Muscle of back (tissue), 13 donors: ENCODE results near the gene PGAM2. TPM values are rescaled to one million over a fixed set of nuclear protein-coding genes. Genes with fewer than 3 reads are reported as not detected.

Experiments used
- DNase-seq, 3 donors: peaks; one replicate each; pipeline versions ENCODE4 v3.0.0 to v3.0.0-alpha.2; 2013
- long read RNA-seq, 9 donors: transcript quantifications; one replicate each; lab custom pipeline, GENCODE V29; 2026
- polyA plus RNA-seq, 10 donors: library from polyadenylated mRNA; unstranded; fragments of 120-200 nt; gene quantifications; one replicate each; pipeline ENCODE4 v1.2.1, GENCODE V29; 2013; ENCODE audit not compliant: insufficient read length in 10 of 10

The PGAM2 gene
- 100 to 1,000 TPM; 100 to 285 (median 240) TPM for polyA plus RNA-seq
- long read RNA-seq, donor 1, transcript PGAM2-201 (3 exons, 857 nt) = major isoform, 170 of 177 reads
- long read RNA-seq, donor 1, partial matches to known transcripts = 0 of 177 reads
- long read RNA-seq, donor 1, other reads (novel, unspliced or antisense) = 7 of 177 reads
- long read RNA-seq, donor 2, transcript PGAM2-201 (3 exons, 857 nt) = major isoform, 118 of 133 reads
- long read RNA-seq, donor 2, partial matches to known transcripts = 7 of 133 reads
- long read RNA-seq, donor 2, other reads (novel, unspliced or antisense) = 8 of 133 reads
- long read RNA-seq, donor 3 = 0 reads
- long read RNA-seq, donor 4, transcript PGAM2-201 (3 exons, 857 nt) = major isoform, 126 of 131 reads
- long read RNA-seq, donor 4, partial matches to known transcripts = 5 of 131 reads
- long read RNA-seq, donor 4, other reads (novel, unspliced or antisense) = 0 of 131 reads
- long read RNA-seq, donor 5, transcript PGAM2-201 (3 exons, 857 nt) = major isoform, 185 of 205 reads
- long read RNA-seq, donor 5, partial matches to known transcripts = 13 of 205 reads
- long read RNA-seq, donor 5, other reads (novel, unspliced or antisense) = 7 of 205 reads
- long read RNA-seq, donor 6, transcript PGAM2-201 (3 exons, 857 nt) = major isoform, 179 of 184 reads
- long read RNA-seq, donor 6, partial matches to known transcripts = 5 of 184 reads
- long read RNA-seq, donor 6, other reads (novel, unspliced or antisense) = 0 of 184 reads
- long read RNA-seq, donor 7, transcript PGAM2-201 (3 exons, 857 nt) = major isoform, 102 of 107 reads
- long read RNA-seq, donor 7, partial matches to known transcripts = 5 of 107 reads
- long read RNA-seq, donor 7, other reads (novel, unspliced or antisense) = 0 of 107 reads
- long read RNA-seq, donor 8, transcript PGAM2-201 (3 exons, 857 nt) = major isoform, 48 of 48 reads
- long read RNA-seq, donor 8, partial matches to known transcripts = 0 of 48 reads
- long read RNA-seq, donor 8, other reads (novel, unspliced or antisense) = 0 of 48 reads
- long read RNA-seq, donor 9, transcript PGAM2-201 (3 exons, 857 nt) = major isoform, 28 of 28 reads
- long read RNA-seq, donor 9, partial matches to known transcripts = 0 of 28 reads
- long read RNA-seq, donor 9, other reads (novel, unspliced or antisense) = 0 of 28 reads

DNA sequence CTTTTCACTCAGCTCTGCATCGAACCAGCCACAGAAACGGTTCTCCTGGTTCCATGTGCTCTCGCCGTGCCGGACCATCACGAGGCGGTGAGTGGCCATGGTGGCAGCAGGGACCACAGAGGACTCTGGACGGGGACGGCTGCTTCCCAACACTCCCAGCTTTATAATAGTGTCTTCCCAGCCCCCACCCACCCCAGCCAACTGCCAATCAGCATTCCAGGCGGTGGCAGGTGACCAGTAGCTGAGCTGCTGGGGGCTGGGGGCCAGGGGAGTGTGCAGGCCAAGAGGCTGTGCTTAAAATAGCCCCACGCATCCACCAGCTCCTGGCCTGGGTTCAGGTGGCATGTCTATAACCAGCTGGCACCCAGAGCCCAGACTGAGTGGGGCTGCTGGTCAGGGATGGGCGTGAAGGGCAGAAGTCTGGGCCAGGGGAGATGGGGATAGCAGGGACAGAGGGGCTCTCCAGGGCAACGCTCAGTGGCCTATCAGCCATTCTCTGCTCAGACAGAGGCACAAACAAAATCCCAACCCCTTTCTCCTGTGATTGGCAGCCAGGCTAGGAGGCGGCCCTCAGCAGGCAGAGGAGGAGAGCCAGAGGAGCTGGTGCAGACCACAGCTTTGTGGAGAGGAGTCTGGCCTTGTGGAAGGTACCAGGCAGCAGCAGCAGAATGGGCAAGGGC, at the start of gene PGAM2:
TSS of gene PGAM2 (minus strand) at position 137 of the 680 bp plus-strand sequence. CDS start at position 99, 38 bp downstream.
- DNase-seq = peak; percentile 66 to 74 (median 71)

DNA sequence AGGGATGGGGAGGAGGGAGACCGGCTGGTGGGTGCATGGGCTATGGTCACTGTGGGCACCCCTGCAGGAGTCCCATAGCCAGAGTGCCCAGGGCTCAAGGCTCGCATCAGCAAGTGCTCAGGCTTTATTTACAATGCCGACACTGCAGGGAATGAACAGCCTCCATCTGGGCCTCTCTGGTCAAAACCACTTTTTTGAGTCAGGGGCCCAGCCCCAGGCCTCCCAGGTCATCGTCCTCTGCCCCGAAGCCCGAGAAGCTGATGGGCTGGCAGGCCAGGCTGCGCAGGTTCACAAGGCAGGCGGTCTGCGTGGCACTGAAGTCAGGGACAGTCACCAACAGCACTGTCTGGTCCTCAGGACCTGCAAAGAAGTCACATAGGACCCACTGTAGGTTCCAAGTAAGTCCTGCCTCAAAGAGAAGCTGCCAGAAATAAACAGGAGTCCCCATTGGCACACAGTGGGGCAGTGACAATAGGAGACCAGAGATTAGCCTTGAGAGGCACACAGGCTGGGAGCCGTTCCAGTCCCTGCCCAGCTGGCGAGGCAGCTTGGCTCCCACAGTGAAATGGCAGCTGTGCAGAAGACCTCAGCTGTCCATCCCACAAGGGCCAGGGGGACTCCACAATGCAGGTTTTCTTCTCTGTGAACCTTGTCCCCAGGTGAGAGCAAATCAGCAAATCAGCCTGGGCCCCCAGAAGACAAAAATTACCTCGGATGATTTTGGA, 49.4 kb upstream of the PGAM2 start:
- peak; percentile 70 to 79 (median 71) for DNase-seq

DNA sequence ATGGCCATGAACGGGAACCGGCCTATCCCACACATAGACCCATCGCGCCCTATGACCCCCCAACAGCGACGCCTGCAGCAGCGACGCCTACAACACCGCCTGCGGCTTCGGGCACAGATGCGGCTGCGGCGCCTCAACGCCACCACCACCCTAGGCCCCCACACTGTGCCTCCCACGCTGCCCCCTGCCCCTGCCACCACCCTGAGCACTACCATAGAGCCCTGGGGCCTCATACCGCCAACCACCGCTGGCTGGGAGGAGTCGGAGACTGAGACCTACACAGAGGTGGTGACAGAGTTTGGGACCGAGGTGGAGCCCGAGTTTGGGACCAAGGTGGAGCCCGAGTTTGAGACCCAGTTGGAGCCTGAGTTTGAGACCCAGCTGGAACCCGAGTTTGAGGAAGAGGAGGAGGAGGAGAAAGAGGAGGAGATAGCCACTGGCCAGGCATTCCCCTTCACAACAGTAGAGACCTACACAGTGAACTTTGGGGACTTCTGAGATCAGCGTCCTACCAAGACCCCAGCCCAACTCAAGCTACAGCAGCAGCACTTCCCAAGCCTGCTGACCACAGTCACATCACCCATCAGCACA, 48.5 kb upstream of the PGAM2 start:
- DNase-seq = no peak

DNA sequence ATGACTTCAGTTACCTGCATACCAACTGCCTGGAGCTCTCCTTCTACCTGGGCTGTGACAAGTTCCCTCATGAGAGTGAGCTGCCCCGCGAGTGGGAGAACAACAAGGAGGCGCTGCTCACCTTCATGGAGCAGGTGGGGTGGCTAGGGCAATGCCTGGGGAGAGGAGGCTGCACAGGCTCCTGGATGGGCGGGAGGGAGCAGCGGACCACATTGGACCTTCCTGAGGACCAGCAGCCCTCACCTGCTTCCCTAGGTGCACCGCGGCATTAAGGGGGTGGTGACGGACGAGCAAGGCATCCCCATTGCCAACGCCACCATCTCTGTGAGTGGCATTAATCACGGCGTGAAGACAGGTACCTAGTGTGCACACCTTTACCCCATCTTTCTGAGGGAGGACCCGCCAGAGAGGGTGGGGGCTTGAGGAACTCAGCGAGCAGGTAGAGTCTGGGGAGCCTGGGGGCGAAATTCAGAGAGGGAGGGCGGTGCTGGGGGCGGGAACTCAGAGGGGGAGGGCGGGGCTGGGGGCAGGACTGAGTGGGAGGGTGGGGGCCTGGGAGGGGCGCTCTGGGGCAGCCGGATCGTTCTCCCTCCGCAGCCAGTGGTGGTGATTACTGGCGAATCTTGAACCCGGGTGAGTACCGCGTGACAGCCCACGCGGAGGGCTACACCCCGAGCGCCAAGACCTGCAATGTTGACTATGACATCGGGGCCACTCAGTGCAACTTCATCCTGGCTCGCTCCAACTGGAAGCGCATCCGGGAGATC, 47.8 kb upstream of the PGAM2 start:
- DNase-seq = no peak

DNA sequence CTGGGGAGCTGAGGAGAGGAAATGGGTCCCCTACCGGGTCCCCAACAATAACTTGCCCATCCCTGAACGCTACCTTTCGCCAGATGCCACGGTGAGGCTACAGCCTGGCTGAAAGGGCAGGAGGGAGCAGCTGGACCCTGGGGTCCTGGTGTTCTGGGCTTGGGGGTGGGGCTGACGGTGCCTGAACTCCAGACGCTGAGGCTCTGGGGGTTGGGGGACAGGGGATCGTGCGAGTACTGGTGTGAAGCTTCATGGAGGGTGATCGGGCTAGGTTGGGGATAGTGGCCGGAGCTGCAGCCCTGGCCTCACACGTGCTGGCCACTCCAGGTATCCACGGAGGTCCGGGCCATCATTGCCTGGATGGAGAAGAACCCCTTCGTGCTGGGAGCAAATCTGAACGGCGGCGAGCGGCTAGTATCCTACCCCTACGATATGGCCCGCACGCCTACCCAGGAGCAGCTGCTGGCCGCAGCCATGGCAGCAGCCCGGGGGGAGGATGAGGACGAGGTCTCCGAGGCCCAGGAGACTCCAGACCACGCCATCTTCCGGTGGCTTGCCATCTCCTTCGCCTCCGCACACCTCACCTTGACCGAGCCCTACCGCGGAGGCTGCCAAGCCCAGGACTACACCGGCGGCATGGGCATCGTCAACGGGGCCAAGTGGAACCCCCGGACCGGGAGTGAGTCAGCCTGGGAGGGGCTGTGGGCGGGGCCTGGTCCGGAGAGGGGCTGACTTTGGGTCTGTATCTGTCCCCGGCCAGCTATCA, 47.0 kb upstream of the PGAM2 start:
- DNase-seq = no peak

DNA sequence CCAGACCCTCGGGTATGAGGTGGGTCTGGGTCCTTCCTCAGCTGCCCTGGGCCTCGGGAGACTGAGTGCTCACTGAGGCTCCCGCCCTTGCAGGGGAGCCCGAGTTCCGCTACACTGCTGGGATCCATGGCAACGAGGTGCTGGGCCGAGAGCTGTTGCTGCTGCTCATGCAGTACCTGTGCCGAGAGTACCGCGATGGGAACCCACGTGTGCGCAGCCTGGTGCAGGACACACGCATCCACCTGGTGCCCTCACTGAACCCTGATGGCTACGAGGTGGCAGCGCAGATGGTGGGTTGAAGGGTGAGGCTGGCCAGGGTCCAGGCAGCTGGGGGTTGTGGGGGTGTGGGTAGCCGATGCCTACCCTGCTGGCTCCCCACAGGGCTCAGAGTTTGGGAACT, 46.4 kb upstream of the PGAM2 start:
- DNase-seq = no peak

DNA sequence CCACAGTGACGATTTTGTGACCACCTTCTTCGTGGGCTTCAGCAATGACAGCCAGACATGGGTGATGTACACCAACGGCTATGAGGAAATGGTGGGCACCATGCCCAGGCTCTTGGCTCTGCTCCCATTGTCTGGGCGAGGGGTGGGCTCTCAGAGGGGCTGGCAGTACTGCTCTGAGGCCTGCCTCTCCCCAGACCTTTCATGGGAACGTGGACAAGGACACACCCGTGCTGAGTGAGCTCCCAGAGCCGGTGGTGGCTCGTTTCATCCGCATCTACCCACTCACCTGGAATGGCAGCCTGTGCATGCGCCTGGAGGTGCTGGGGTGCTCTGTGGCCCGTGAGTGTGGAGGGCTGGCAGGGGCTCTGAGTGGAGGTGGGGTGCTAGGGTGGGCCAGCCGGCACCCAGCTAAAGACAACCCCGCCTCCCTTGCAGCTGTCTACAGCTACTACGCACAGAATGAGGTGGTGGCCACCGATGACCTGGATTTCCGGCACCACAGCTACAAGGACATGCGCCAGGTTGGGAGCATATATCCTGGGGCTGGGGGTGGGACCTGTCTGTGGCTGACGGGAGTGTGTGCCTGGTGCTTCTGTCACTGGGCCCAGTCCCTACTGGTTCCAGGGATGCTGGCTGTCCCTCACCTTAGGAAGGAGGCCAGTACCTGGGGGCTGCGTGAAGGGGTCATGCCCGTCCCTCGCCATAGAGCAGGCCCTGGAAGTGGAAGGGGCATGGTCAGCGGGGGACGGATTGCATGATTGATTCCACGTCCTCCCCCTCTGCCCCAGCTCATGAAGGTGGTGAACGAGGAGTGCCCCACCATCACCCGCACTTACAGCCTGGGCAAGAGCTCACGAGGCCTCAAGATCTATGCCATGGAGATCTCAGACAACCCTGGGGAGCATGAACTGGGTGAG, 45.6 kb upstream of the PGAM2 start:
- DNase-seq = no peak

DNA sequence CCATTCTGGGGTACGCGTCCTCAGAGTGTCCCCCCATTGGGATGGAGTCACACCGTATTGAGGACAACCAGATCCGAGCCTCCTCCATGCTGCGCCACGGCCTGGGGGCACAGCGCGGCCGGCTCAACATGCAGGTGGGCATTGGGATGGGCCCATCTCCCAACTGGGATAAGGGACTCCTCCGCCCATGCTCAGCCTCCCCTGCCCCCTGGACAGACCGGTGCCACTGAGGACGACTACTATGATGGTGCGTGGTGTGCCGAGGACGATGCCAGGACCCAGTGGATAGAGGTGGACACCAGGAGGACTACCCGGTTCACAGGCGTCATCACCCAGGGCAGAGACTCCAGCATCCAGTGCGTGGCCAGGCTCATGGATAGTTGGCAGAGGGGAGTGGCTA, 44.6 kb upstream of the PGAM2 start:
- DNase-seq = no peak

DNA sequence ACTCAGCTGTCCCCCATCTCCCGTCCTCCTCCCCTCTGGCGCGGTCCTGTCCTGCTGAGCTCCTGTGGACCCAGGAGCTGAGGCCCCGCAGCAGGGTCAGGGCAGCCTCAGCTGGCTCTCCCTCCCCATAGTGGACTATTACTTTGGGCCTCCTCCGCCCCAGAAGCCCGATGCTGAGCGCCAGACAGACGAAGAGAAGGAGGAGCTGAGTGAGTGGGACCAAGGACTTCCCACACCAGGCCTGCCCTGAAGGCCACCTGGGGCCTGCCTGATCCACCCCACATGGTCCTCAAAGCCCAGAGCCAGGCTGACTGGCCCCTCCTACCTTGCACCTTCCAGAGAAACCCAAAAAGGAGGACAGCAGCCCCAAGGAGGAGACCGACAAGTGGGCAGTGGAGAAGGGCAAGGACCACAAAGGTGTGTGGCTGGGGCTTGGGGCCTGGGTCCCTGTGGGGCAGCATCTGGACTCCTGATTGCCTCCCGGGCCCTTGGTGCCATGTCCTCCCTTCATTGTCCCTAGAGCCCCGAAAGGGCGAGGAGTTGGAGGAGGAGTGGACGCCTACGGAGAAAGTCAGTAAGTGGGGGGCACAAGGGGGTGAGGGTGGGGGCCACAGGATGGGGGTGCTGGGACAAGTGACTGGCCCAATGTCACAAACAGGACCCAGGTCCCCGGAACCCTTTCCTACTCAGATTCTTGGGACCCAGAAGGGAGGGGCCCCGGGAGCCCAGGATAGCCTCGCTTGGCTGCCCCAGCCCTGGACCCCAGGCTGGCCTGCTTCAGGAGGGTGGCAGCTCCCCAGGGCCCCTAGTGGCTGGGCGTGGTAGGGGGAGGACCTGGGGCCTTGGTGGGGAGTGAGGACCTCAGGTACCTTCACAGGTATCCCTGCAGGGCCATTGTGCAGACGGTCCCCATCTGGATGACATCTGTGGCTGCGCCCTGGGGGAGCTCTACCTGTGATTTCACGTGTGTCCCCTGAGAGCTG, 43.7 kb upstream of the PGAM2 start:
- no peak for DNase-seq

DNA sequence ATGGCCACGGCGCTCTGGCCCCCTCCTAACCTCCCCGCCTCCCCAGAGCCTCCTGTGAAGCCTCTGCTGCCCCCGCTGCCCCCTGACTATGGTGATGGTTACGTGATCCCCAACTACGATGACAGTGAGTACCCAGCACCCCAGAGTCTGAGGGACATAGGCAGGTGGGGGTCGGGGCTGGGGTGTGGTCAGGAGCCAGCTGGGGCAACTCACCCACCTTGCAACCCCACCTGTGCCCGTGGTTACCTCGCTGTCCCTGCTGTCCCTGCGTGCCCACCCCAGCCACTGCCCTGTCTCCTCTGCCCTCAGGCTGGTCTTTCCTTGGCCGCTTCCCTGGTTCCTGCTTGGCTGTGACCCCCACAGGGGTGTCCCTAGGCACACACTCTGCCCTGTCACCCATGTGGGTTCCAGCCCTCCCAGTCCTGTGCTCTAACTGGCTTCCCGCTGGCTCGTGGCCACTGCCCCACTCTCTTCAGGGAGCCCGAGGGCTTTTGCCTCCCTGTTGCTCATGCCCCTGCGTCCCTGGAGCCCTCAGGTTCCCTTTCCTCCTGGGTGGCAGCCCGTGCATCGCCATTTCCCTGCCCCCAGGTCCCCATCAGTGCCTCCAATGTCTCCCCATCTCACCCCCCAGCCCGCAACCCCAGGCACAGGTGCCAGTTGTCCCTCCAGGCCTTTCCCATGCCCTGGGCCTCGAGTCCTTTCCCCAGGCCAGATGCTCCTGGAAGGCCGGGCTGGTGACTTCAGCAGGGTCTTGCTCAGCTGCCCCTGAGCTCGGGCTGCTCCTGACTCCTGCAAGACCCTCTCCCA, 42.8 kb upstream of the PGAM2 start:
- no peak for DNase-seq

DNA sequence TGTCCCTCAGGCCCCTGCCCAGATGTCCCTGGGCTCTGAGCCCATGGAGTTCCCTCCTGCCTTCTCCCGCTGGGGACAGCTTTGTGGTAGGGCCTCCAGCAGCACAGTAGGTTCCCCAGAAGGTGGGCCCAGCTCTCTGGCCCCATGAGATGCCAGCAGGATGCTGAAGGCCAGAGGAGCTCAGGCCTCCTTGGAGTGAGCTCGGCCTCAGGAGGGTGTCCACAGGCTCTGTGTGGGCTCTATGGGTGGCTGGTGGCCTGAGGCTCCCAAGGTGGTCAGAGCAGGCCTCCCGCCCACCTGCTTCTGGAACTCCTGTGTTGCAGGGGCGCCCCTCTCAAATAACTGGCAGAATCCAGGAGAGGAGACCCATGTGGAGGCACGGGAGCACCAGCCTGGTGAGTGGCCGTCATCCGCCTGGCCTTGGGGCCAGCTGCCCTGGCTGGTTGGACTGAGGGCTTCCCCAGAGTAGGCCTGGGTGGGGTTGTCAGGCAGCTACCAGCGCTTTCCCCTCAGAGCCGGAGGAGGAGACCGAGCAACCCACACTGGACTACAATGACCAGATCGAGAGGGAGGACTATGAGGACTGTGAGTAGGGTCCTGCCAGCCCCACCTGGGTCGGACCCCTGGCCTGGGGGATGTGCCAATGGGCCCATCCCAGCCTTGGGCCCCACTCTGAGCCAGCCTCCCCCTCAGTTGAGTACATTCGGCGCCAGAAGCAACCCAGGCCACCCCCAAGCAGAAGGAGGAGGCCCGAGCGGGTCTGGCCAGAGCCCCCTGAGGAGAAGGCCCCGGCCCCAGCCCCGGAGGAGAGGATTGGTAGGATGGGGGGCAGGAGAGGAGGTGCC, 42.0 kb upstream of the PGAM2 start:
- no peak for DNase-seq

DNA sequence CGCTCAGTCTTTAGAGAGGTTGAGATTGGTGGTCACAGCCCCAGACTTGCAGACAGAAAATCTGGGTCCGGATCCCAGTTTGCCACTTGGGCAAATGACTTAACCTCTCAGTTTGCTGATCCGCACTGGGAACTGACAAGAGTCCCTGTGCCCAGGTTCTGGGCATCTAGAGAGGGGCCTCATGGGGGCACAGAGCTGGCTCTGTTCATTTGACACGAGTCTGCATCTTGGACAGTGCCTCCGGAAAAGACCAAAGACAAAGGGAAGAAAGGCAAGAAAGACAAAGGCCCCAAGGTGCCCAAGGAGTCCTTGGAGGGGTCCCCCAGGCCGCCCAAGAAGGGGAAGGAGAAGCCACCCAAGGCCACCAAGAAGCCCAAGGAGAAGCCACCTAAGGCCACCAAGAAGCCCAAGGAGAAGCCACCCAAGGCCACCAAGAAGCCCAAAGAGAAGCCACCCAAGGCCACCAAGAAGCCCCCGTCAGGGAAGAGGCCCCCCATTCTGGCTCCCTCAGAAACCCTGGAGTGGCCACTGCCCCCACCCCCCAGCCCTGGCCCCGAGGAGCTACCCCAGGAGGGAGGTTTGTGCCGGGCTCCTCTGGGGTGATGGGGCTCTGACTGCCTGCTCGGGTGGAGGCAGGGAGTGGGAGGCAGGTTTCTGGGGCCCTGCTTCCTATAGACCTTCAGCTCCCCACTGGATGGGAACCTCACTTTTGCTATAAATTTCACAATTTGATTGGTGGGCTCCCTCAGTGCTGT, 41.1 kb upstream of the PGAM2 start:
- DNase-seq = no peak

DNA sequence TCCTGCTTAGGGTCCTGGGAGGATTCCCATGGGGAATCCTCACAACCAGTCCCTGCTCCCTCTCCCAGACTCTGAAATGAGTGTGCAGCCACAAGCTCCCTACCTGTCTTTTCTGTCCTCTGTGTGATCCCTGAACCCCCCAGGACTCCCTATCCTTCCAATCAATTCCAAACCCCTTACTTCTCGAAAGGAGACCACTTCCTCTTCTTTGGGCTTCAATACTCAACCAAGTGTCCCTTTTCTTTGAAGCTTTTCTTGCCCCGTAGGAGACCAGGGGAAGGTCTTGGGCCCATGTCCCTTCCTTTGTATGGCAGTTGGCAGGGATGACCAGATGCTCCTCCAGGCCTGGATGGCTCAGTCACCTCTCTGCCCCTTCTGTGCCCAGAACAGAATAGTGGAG, 40.5 kb upstream of the PGAM2 start:
- DNase-seq = no peak
